ENCODE results near the gene VAV3.
"Not testable (repeated sequence)": the region's sequence is repeated elsewhere in the genome, so short reads cannot be mapped to it uniquely, and the experiment has no call there.

VAV3 gene

DNA sequence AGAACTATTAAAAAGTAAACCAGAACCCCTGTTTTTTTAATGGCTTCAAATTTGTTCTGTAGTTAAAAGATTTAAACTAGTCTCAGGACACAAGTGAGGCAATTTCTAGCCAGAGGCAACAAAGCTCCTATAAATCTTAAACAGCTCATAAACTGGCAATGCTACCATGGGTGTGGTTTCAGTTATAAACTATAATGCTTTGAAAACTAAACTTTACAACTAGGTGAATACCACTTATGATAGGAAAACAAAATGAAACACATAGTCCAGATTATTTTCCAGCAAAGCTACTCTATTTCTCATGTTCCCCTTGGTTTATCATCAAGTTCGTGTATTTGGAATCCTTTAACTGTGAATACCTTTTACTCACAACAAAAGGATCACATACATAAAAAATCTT is 282.5 kb downstream of the VAV3 start:
- no peak for DNase-seq (ENCODE audit: low read depth in 2 of 2)

DNA sequence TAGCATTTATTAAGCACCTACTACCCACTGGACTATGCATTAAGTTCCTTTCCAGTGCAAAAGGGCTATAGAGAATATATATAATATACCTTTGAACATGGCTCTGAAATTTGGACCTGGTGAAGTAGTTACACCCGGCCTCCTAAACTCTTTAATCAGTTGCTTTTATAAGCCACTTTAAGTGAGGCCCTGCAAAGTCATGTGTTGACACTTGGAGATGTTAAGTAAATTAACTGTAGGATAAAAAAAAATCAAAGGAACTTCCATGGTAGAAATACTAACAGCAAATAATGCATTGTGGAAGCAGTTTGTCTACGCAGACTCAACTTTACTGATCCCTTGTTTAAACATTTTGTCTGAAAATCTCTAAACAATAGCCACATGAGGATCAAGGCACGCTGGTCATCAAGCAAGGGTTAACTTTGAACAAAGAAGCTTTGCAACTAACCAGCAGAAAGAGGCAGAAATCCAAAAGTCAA is 283.9 kb downstream of the VAV3 start:
- no peak for DNase-seq (ENCODE audit: low read depth in 2 of 2)

DNA sequence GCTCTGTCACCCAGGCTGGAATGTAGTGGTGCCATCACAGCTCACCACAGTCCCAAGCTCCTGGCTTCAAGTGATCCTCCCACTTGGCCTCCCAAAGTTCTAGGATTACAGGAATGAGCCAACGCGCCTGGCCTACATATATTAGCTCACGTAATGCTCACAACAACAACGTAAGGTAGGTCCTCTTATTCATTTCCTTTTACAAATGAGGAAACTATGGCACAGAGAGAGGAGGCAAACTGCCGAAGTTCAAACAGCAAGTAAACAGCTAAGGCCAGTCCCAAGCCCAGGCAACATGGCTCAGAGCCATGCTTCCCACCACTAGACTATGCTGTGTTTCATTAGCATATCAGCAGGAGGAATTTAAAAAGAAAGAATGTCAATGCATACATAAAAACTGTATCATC is 284.4 kb downstream of the VAV3 start:
- DNase-seq (ENCODE audit: low read depth in 2 of 2): no peak

DNA sequence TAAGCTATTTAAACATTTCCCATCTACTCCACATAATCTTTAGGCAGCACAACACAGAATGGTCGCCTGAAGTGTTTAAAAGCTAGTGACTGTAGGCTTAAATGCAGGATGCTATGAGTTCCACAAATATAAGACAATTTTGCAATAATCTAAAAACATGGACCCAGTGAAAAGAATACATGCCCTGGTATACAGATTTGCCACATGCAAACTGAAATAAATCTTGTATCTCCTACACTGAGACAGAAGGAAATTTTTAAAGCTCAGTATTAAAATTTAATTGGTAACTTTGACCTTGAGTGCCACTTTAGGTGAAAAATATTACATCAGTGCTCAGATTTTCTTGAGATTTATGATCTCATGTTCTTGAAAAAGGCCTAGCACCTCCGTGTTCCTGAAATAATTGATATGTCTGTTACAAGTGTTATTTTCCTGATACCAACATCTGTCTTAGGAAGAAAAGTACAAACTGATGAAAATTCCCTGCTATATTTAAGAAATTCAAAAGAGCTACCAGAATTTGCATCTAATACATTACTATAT is 285.5 kb downstream of the VAV3 start:
- DNase-seq (ENCODE audit: low read depth in 2 of 2): no peak

DNA sequence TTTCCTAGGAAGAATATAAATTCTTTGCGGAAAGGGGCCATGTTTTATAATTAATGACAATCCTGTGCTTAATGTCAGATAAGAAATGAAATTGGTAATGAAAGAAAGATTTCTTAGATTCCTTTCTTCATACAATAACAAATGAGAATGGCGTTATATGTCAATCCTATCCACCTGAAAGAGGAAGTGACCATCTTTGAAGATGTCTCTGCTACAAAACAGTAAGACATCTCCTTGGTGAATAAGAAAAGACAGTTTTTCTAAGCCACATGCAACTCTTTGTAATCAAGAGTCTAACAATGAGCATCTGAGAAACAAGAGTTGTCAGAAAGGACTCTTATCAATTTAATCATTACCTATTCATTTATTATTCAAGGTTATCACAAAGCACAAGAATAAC is 286.0 kb downstream of the VAV3 start:
- no peak for DNase-seq (ENCODE audit: low read depth in 2 of 2)

DNA sequence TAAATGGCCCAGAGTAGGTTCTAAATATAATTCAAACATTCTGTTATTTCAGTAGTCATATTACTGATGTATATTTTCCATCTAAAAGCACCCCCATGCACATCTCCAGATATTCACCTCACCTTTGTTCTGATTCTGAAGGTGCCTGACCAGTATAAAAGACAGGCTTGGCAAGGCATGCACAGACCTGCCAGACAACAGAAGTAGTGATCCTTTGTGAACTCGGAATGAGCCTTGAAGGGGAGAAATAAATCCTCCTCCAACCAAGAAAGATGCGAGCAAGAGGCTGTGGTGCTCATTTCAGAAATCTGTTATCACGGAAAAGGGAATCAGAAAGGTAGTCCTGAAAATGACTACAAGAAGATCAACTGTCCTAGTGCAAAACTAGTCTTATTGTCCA is 287.3 kb downstream of the VAV3 start:
- no peak for DNase-seq (ENCODE audit: low read depth in 2 of 2)

DNA sequence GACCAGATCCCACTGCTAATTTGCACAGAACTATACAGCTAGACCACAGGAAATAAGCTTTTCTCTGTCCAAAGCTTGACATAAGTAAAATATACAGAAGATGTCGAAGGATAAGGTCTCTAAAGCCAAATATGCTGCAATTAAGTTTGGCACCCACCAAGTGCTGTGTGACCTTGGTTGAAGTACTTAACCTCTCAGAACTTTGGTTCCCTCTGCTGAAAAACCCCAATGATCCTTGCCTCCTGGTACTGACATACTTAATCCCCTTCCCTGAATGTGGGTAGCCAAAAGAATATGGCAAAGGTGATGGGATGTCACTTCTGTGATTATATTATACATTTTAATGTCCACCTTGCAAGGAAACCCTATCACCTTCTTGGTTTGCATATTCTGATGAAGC is 290.5 kb downstream of the VAV3 start:
- DNase-seq (ENCODE audit: low read depth in 2 of 2): no peak

DNA sequence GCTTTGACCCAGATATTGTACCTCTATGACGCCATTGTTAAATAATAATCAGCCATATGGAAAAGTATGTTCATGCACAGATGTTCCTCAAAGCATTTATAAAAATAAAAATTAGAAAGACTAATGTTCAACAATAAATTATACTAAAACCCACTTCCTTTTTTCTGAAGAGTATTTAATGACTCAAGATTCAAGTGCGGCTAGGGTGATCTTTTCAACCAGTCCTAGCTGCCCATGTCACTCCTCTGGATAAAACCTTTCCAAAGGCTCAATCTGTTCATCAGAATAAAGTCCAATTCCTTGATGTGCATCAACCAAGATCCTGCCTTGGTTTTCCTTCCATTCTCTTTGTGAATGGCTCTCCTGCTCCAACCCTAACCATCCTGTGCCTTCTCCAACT is 292.0 kb downstream of the VAV3 start:
- DNase-seq (ENCODE audit: low read depth in 2 of 2): no peak

DNA sequence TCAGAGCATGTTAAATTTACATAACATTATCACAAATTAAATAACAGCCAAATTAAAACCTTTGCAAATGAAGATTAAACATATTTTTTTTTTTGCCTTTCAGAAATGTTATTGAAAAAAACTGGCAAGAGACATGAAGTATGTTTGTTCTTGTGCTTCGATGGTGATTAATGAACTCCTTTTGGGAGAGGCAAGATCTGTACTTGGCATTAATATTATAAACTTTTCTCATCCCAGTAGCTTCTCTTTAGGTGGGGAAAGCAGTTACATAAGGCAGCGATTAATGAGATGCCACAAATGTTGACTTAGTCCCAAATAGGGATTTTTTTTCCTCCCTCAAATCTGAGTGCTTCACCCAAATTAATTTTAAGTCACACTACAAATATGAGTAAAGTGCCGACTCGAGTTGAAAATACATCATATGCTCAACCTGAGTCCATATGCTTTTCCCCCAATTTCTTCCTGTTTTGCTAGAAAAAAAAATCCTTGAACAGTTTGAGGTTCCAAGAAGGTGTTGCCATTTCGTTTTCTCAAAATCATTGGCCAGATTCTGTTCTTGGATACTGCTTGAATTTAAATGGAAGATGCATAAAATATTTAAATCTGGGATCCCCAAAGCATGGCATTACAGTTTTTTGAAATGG is 294.5 kb downstream of the VAV3 start:
- no peak for DNase-seq (ENCODE audit: low read depth in 2 of 2)

DNA sequence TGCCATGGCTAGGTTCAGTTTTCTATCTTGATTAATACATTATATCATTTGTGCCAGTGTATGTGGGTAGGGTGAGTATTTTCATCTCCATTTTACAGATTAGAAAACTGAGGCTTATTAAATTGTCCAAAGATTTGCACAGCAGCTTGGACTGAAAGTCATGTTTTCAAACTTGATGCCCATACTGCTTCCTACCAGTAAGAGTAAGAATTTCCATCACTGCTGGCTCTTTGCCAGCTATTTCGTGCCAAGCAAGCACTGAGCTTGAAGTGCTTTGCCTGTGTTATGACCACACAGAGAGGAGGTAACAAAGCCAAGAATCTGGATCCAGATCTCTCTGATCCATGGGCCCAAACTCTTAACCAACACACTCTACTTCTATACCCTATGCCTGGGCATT is 295.0 kb downstream of the VAV3 start:
- DNase-seq (ENCODE audit: low read depth in 2 of 2): no peak

DNA sequence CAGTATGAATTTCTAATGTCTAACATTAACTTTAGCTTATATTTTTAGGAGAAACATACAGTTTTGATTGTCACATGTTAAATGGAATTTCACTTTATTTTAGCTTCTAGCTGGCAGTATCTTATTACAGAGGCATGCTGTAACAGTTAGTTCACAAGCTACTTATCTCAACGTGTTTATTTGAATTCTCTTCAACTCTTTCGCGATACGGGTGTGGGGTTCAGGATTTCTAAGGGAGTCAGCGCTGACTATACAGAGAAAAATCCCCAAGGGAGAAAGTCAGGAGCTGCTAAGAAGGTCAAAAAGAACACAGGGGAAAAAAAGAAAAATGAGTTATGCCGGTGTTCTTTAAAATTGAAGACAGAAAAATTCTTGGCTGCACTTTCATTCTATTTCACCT is 296.2 kb downstream of the VAV3 start:
- DNase-seq (ENCODE audit: low read depth in 2 of 2): no peak

DNA sequence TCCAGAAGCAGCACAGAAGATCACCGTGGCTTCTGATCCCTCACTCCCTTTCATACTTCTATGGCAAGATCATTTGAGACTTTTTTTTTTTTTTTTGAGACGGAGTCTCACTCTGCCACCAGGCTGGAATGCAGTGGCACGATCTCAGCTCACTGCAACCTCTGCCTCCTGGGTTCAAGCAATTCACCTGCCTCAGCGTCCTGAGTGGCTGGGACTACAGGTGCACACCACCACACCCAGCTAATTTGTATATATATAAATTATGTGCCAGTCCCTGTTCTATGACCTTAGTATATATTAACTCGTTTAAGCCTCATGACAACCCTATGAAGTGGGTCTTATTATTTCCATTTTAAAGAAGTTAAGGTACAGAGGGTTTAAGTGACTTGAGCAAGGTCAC is 298.5 kb downstream of the VAV3 start:
- DNase-seq (ENCODE audit: low read depth in 2 of 2): no peak

DNA sequence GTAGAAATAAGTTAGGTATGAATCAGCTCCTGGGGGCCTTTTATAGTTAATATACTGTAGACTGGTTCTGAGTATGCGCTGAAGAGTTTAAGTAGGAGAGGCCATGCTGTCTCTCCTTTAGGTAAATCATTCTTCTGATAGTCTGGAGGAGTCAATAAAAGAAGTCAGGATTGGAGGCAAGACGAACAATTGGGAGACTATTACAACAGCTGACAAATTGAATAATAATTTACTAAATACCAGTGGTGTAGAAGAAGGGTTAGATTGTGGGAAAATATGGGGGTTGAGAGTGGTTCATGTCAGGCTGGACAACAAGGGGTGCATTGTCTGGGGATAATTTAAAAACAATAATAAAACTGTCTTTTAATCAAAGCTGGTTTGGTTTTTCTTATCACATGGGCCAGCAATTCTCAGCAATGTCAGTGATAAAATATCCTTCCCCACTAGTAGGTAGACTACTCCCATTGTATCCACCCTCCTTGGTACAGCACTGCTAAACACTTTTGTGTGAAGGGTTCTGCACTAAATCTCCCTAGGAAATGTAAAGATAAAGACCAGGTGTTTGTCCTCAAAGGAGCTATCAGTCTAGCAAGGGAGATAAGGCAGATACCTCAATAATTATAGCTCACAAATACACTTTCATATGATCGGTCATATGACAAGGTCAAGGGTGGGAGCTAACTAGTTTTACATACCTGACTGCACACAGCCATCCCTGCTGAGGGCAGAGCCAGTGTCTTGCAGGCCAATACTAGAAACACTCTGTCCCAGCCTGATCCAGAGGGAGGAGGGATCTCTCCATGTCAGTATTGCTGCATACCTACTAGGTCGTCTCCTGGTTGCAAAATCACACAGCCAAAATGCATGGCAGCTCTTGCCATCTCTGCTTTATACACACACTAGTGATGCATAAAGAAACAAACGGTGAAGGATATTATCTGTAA is 299.7 kb downstream of the VAV3 start:
- DNase-seq (ENCODE audit: low read depth in 2 of 2): no peak

DNA sequence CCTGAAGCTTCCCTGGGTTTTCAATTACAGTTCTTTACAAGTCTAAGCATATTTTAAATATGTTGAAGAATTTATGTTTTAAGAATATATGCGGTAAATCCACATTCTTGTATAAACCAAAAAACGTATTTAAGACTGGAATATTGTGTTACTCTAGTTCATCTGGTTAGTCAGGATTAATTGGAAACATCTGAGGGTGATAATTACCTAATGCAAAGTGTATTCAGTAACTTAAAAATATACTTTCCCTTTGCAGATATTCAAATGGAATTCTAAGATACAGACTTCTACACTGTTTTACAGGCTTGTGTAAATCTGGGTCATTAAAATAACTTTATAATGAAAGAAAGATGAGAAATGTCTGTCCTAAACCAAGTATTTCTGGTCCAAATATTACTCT is 302.0 kb downstream of the VAV3 start:
- DNase-seq (ENCODE audit: low read depth in 2 of 2): no peak

DNA sequence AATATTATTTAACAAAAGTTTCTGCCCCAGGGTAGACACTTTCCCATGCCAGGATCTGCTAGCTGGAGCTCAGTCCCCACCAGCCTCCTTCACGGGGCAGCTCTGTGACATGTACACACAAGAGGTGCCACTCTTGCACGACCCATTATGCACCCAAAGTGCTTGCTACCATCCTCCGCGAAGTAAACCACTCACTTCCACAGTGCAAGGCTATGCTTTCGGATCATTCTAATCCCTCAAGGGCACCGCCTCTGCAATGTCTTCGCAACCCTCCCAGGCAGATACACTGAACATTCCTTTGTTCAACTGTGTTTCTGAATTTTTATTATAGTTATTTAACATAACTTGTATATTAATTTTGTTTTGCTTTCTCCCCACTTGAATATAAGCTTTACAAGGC is 303.8 kb downstream of the VAV3 start:
- no peak for DNase-seq (ENCODE audit: low read depth in 2 of 2)

DNA sequence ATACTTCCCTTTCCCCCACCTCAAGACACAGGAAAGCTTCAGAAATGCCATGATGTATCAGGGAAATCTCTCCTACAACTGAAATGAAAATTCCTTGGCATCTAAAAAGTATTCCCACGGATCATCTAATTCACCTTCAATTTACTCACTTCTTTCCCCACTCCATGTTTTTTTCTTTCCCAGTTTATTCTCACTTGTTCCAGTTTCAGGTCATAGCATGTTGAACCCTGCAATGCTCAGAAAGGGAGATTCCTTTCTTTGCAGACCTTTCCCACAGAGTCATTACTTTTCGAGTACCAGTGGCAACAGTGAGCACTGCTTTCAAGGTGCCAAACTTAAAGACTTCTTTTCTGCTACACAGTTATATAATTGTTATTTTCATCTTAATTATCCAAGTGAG is 305.0 kb downstream of the VAV3 start:
- DNase-seq (ENCODE audit: low read depth in 2 of 2): no peak

DNA sequence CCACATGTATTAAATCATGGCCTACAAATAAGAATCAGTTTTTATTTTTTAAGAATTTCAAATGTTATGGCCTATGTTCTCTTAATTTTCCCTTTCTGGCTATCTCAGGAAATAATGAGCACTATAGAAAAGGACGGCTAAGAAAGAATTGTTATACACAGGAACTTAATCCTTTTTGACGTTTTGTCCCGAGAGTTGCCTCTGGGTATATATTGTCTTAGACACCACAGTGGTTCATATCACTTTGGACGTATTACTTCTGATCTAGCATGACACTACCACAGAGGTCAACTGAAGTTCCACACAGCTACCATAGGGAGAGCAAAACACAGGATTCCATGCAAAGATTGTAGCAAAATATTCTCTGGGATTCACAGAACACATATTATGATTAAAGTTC is 307.6 kb downstream of the VAV3 start:
- no peak for DNase-seq (ENCODE audit: low read depth in 2 of 2)

DNA sequence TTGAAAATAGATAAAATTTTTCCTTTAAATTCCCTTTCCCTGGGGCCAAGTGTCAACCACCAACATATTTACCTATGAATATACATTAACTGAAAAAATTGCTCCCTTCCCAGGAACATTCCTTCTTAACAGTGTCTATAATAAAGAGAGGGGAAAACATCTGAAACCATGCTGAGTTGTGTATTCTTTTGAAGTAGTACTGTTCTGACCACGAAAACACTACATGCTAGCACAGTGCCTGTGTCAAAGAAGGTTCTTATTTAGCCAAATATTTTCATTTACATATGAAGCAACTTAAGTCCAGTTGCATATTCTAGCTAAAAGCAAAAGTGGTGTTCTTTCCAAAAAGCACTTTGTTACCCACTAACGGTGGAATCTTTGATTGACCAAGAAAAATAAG is 311.2 kb downstream of the VAV3 start:
- no peak for DNase-seq (ENCODE audit: low read depth in 2 of 2)

DNA sequence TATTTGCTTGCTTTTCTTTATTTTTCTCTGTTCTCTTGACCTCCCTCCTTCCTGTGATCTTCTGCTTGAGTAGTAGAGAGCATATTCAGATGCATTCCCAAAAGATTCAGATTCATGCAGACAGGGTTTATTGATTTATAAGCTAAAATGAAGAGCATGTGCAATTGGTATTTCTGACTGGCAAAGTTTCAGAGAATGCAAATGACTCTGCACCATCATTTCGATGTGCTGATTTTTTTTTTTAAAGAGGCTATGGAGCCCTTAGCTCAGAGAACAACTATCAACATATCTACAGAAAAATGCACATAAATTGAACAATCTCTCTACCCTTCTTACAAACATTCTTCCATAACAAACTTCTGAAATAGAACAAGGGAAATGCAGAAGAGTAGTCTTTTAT is 312.0 kb downstream of the VAV3 start:
- no peak for DNase-seq (ENCODE audit: low read depth in 2 of 2)

DNA sequence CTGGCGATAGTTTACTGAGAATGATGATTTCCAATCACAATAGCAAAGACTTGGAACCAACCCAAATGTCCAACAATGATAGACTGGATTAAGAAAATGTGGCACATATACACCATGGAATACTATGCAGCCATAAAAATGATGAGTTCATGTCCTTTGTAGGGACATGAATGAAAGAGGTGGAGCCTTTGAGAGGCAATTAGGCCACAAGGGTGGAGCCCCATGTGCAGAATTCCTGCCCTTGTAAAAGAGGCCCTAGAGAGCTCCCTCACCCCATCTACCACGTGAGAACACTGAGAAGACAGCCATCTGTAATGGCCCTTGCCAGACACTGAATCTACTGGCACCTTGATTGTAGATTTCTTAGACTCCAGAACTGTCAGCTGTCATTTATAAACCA is 314.2 kb downstream of the VAV3 start:
- DNase-seq (ENCODE audit: low read depth in 2 of 2): not testable (repeated sequence)

DNA sequence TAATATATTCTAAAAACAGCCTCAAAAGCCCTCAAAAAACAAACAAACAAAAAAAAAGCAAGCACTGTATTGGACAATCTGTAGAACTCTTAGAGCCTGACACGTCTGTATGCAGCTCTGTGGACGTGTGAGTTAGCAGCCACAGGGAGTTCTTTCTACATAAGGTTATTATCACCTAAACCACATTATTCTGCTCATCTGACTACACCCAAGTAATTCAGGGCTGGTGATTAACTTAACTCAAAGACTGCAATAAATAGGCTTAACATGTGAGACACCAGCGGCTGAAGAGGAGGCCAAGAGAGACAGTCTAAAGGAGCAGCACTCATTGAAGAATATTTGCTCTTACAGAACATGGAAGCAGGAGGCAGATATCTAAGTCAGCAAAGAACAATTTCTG is 316.0 kb downstream of the VAV3 start:
- DNase-seq (ENCODE audit: low read depth in 2 of 2): no peak

DNA sequence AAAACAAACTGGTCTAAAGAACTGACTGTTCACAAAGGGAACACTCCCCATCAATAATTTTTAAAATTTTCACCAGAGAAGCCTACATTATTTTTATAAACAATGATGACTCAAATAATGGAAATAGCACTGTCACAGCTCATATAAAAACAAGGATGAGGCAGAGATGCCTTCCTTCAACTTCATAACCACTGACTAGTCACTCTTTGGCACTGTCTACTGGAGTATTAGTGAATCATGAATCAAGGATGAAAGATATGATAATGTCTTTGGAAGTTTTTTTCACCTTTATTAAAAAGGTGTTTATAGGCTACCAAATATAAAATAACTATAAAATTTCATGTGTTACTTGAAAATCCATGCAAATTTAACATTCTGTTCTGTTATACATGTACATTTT is 316.9 kb downstream of the VAV3 start:
- no peak for DNase-seq (ENCODE audit: low read depth in 2 of 2)

DNA sequence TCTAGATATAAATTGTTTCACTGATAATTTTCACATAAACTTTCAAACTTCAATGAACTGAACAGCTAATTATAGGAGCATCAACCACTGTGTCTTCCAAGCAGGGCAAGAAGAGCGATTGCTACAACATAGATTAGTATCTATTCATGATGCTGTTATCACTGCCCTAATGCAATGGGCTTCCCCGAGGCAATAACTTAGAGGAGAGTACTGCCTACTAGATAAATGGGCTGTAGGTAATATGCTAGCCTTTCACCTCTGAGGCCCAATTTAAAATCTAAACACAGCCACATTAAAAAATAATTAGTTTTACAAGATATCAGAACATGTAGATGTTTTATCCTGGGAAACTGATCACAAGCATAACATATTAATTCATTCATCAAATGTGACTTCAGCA is 318.0 kb downstream of the VAV3 start:
- no peak for DNase-seq (ENCODE audit: low read depth in 2 of 2)
